AG04450 (cell line): ENCODE results near the gene UBE2J2. TPM values are rescaled to one million over a fixed set of nuclear protein-coding genes. Genes with fewer than 3 reads are reported as not detected.

Experiments
- CTCF ChIA-PET: fragments of 300-600, 350-600 bp; formaldehyde crosslinking; extraction: SDS; loops from one replicate; lab custom pipeline; 2022; ENCODE audit warnings: antibody characterized with exemption, inconsistent platforms; lab: Charles Lee
- POLR2A ChIA-PET: fragments of 350-600 bp; formaldehyde crosslinking; extraction: SDS; loops from one replicate; lab custom pipeline; 2021; ENCODE audit warnings: antibody characterized with exemption, inconsistent platforms; lab: Yijun Ruan, JAX
- DNase-seq: peaks from one replicate; pipeline ENCODE4 v3.0.0-alpha.2; 2011; ENCODE audit warnings: low read depth, low spot score
- H3K27ac ChIP-seq: one replicate; pipeline ENCODE4 v1.5.1; 2012; ENCODE audit warnings: low read depth, low read length, control low read depth
- H3K27me3 ChIP-seq: one replicate; pipeline ENCODE4 v1.6.0; 2012; ENCODE audit warnings: low read length; ENCODE audit not compliant: control insufficient read depth, insufficient read depth
- H3K4me3 ChIP-seq: 2 replicates; pipeline ENCODE4 v1.5.1; 2011; ENCODE audit warnings: mild to moderate bottlenecking, low read depth, low read length, control low read depth
- H3K9me3 ChIP-seq: 2 replicates; pipeline ENCODE4 v1.5.1; 2012; ENCODE audit warnings: low read length; ENCODE audit not compliant: control insufficient read depth, insufficient read depth
- polyA plus RNA-seq: library from polyadenylated mRNA; depleted of rRNA; stranded (reverse); fragments of >200 nt; gene quantifications from 2 replicates; pipeline ENCODE4 v1.2.3, GENCODE V29; 2011
- TF ChIP-seq, protein P1 (sequence below): IDR thresholded peaks from 2 replicates; pipeline ENCODE4 v1.5.1; 2011; ENCODE audit warnings: low read depth, low read length, control low read depth, inconsistent platforms

The UBE2J2 gene
- polyA plus RNA-seq, 1 experiment = 31.1 TPM

DNA sequence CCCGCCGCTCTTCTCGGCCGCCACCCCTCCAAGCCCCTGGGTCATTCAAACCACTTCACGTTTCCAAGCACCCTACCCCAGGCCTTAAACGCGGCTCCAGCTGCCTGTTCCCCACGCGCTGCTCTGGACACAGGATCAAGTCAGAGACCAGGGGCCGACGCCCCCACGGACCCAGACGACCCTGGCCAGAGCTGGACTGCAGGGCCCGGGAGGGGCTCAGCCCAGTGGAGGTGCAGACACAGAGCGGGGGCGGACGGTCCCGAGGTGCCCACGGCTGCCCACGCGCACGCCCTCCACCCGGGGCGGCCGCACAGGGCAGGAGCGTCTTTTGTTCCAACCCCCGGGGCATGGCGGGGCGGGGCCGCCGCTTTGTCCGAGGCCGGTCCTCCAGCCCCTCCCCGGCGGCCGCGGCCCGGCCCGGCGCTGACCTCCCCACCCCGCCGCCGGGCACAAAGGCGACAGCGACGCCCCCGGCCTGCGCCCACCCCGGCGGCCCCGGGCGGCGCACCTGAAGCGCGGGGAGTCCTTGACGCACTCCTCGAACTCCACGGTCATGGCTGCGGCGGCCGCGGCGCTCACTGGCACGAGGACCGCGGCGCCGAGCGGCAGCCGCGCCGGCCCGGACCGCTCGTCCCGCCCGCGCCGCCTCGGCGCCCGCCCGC, 33.7 kb upstream of the UBE2J2 start:
- no peaks in the 10 kb centered on the region for H3K27me3 ChIP-seq
- peak overlapping the region; percentile 72 for H3K4me3 ChIP-seq
- H3K9me3 ChIP-seq = no peaks in the 10 kb centered on the region; the same call in 1 of the 2 replicates
- ChIA-PET CTCF (no interaction called here), POLR2A (no interaction called here)
- no peak for DNase-seq
- peak overlapping the region; percentile 21 for H3K27ac ChIP-seq
- TF ChIP-seq, protein P1, sequence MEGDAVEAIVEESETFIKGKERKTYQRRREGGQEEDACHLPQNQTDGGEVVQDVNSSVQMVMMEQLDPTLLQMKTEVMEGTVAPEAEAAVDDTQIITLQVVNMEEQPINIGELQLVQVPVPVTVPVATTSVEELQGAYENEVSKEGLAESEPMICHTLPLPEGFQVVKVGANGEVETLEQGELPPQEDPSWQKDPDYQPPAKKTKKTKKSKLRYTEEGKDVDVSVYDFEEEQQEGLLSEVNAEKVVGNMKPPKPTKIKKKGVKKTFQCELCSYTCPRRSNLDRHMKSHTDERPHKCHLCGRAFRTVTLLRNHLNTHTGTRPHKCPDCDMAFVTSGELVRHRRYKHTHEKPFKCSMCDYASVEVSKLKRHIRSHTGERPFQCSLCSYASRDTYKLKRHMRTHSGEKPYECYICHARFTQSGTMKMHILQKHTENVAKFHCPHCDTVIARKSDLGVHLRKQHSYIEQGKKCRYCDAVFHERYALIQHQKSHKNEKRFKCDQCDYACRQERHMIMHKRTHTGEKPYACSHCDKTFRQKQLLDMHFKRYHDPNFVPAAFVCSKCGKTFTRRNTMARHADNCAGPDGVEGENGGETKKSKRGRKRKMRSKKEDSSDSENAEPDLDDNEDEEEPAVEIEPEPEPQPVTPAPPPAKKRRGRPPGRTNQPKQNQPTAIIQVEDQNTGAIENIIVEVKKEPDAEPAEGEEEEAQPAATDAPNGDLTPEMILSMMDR = no peak

DNA sequence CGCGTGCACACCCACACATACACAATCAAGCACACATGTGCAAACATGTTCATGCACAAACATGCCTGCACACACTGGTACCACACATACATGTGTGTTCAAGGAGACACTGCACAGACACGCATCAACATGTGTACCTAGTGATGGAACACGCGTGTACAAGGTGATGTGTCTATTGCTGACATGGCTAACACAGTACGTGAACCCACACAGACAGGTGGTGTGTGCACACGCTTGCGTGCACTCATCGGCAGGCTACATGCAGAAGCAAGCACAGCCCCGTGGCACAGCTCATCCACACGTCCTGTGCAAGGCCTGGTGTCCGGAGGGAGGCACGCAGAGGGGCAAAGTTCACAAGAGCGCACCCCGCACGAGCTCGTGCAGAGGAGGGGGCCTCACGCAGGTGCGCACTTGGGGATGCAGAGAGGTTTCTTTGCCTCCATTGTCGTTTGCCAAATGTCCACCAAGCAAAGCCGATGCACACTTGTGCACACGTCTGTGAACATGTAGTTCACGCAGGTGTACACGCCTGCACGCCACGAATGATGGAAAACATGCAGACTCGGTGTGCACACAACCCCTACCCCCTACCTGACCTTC, 33.1 kb upstream of the UBE2J2 start:
- DNase-seq = no peak
- POLR2A ChIA-PET = no interaction called here
- H3K27ac ChIP-seq = peak overlapping the region; percentile 21

DNA sequence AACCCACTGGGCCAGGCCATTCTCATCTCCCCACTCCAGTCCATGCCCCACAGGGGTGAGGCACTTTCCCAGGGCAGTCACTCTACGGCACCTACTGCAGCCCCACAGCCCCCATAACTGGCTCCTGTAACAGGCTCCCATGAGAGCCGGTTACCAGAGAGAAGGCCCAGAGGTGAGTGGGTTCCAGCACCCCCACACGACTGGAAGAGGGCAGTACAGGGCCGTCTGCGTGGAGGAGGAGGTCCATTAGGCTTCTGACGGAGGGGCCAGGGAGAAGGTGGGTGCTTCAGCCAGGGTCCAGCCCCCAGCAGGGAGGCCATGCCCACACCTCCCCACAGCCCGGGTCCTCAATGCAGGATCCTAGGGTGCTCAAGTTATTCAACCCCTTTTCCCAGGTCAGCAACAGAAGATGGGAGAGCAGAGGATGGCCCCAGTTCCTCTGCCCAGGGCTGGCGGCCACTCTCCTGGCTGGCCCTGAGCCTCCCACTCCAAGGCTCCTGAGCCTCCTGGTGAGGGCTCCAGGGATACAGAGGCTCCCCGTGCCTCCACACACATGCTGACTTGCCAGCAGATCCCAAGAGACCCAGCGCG, 32.5 kb upstream of the UBE2J2 start:
- ChIA-PET POLR2A (interaction anchor here (1.0 to 1.3 kb wide), 2 partner anchors 15 to 69 kb away, joined by 4 to 5 read pairs; partner anchors contain the start of gene AURKAIP1), CTCF (no interaction called here)
- peak overlapping the region; percentile 72 for H3K4me3 ChIP-seq
- no peaks in the 10 kb centered on the region; the same call in 1 of the 2 replicates for H3K9me3 ChIP-seq
- DNase-seq = no peak
- TF ChIP-seq, protein P1 = peak; percentile 32
- H3K27me3 ChIP-seq = no peaks in the 10 kb centered on the region
- peak overlapping the region; percentile 89 for H3K27ac ChIP-seq

More for the DNA sequence above, 33.1 kb upstream of the UBE2J2 start:
- Histone ChIP-seq H3K27me3 (no peaks in the 10 kb centered on the region), H3K4me3 (peak overlapping the region; percentile 72), H3K9me3 (no peaks in the 10 kb centered on the region; the same call in 1 of the 2 replicates)
- CTCF ChIA-PET = no interaction called here
- TF ChIP-seq, protein P1 = no peak

DNA sequence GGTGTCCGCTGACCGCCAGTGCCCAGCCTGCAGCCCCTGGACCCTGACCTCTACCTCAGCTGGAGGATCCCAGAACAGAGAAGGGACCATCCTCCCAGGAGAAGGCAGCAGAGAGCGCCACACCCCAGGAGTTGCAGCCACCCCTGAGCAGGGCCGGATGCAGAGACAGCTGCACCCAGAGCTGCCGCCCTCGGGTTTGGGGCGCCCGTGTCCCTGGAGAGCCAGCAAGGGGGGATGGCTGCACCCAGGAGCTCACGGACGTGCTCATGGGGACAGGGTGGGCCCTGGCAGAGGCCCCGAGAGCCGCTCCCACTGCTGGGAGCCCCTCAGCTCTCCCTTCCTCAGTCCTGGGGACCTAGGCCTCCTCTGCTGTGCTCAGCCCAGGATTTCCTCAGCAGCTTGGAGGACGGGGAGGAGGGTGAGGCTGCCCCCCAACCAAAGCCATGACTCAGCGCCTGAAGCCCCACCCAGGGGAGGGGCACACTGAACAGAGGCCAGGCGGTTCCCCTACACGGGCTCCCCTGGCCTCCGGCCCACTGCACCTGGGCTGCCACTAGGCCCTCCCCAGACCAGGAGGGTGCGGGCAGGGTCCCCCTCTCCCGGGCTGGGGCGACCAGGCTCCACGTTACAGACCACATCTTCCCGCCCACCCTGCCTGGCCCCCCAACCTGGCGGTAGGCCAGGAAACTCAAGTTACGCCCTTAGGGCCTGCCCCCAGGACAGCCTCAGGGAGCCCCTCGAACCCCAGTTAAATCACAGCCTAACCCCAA, 31.8 kb upstream of the UBE2J2 start:
- TF ChIP-seq, protein P1 = no peak
- H3K4me3 ChIP-seq = peak overlapping the region; percentile 72
- ChIA-PET POLR2A (interaction anchor here (0.5 to 1.3 kb wide), 7 partner anchors 11 to 70 kb away, joined by 3 to 5 read pairs (median 4); partner anchors contain the start of genes AURKAIP1 and UBE2J2), CTCF (interaction anchor here (0.9 kb wide), 1 partner anchor 183 kb away, joined by 3 read pairs; no protein-coding TSS in a partner anchor)
- peak overlapping the region; percentile 89 for H3K27ac ChIP-seq
- no peaks in the 10 kb centered on the region for H3K27me3 ChIP-seq
- DNase-seq = peak; percentile 29
- no peaks in the 10 kb centered on the region; the same call in 1 of the 2 replicates for H3K9me3 ChIP-seq
